ENCODE results near the gene COL15A1. TPM values are rescaled to one million over a fixed set of nuclear protein-coding genes. Genes with fewer than 3 reads are reported as not detected.
"Not testable (repeated sequence)": the region's sequence is repeated elsewhere in the genome, so short reads cannot be mapped to it uniquely, and the experiment has no call there.

The COL15A1 gene
- polyA plus RNA-seq, 1 donor = 19.7 TPM

DNA sequence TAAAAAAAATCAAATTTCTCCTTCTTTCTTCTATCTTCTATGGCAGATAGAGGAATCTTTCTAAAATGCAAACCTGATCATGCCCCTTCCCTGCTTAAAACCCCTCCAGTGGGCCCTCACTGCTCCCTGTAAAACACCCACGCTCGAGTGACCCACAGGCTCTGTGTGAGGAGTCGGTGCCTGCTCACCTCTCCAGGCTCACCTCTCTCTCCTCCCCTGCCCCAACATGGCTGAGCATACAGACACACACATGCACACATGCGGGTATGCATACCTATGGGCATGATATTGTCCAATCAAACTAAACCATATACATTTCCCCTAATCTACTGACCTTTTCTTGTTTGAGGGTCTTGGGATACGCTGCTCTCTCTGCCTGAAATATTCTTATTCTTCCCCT is 40.8 kb upstream of the COL15A1 start:
- Histone ChIP-seq H3K27ac (ENCODE audit: low read length) (no peak overlapping the region), H3K27me3 (ENCODE audit: control insufficient read depth, insufficient read depth, low read length) (no peaks in the 10 kb centered on the region), H3K4me3 (ENCODE audit: low read length) (no peak overlapping the region), H3K4me1 (ENCODE audit: control insufficient read depth, insufficient read depth, low read length) (peaks cover 22% of the 10 kb centered on the region), H3K36me3 (ENCODE audit: control insufficient read depth, insufficient read depth, low read length) (no peaks in the 10 kb centered on the region), H3K9me3 (ENCODE audit: control insufficient read depth, low read depth, low read length) (no peaks in the 10 kb centered on the region)
- DNase-seq = no peak
- 100% methylated on average over 1 of the region's 5 CpGs for WGBS (ENCODE audit: insufficient coverage, low lambda C conversion rate)

DNA sequence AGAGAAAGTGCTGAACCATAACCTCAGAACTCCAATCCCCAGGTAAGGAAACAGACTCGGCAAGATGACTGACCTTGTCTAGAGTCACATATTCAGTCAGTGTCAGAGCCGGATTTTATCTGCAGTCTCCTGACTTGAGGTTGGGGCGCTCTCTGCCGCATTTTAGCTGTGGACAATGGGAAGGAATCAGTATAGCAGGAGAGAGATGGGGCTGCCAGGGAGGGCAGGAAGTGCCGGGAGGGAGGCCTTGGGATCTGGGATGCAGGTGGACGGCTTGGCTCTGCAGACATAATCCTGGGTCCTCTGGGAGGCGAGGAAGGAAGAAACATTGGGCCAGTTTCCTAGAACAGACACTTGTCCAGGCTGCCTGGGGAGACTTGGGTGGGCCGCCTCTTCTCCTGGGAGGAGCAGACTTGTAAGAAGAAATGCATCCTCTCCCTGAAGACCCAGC is 39.7 kb upstream of the COL15A1 start:
- DNase-seq = no peak
- no CpG with 5 or more reads among the region's 8 CpGs for WGBS (ENCODE audit: insufficient coverage, low lambda C conversion rate)
- no peaks in the 10 kb centered on the region for H3K27me3 ChIP-seq (ENCODE audit: control insufficient read depth, insufficient read depth, low read length)
- H3K27ac ChIP-seq (ENCODE audit: low read length) = no peak overlapping the region
- peaks cover 2% of the 10 kb centered on the region for H3K9me3 ChIP-seq (ENCODE audit: control insufficient read depth, low read depth, low read length)
- H3K4me1 ChIP-seq (ENCODE audit: control insufficient read depth, insufficient read depth, low read length) = peaks cover 27% of the 10 kb centered on the region
- no peak overlapping the region for H3K4me3 ChIP-seq (ENCODE audit: low read length)
- H3K36me3 ChIP-seq (ENCODE audit: control insufficient read depth, insufficient read depth, low read length) = no peaks in the 10 kb centered on the region

DNA sequence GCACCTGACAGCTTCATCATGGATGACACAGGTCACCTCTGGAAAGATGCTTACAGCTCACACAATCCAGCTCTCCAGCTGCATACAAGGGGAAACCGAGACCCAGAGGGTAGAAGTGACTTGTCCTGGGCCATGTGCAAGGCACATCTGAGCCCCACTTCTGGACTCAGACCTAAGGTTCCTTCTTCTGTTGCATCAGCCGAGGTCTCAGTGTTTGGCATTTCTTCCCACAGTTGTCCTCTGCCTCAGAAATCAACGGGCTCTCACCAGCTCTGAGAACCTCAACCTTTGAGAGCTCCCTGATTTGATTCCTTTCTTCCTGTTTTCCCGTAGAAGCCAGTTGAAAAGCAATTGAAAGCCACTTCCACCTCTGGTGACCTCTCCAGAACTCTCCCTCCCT is 38.7 kb upstream of the COL15A1 start:
- no peak overlapping the region for H3K4me3 ChIP-seq (ENCODE audit: low read length)
- H3K36me3 ChIP-seq (ENCODE audit: control insufficient read depth, insufficient read depth, low read length) = no peaks in the 10 kb centered on the region
- H3K27me3 ChIP-seq (ENCODE audit: control insufficient read depth, insufficient read depth, low read length) = no peaks in the 10 kb centered on the region
- DNase-seq = no peak
- peaks cover 2% of the 10 kb centered on the region for H3K9me3 ChIP-seq (ENCODE audit: control insufficient read depth, low read depth, low read length)
- no CpG with 5 or more reads among the region's 4 CpGs for WGBS (ENCODE audit: insufficient coverage, low lambda C conversion rate)
- H3K27ac ChIP-seq (ENCODE audit: low read length) = no peak overlapping the region
- peaks cover 27% of the 10 kb centered on the region for H3K4me1 ChIP-seq (ENCODE audit: control insufficient read depth, insufficient read depth, low read length)

DNA sequence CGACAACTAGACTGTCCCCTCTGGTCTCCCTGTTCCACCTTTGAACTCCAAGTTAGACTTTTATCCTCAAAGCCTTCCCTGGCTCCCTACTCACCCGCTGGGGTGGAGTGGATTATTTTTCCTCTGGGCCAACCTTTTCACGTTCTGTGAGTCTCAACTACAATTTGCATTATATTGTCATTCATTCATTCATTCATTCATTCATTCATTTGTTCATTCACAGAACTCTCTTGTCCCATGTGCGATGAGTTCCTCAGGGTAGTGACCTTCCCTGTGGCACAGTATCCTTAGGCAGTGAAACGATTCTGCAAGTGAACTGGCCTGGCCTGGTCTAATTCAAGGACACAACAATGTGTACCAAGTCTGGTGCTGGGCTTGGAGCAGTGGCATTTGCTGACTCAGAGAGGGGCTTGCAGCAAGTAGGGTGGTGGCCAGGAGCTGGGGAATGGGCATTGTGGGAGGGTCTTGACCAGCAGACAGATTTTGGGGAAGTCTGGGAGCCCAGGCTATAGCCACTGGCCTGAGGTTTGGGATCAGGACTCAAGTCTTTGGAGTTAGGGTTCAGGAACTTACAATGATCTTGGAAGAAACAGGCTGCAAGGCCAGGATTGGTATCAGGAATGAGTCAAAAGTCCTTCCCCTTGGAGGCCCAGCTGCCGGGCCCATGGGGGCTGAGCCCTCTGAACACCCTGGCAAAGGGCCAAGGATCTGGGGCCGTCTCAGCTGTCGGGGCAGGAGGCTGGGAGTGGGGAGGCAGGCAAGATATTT is 37.2 kb upstream of the COL15A1 start:
- WGBS (ENCODE audit: insufficient coverage, low lambda C conversion rate) = 37% methylated on average over 3 of the region's 8 CpGs
- Histone ChIP-seq H3K27me3 (ENCODE audit: control insufficient read depth, insufficient read depth, low read length) (no peaks in the 10 kb centered on the region), H3K27ac (ENCODE audit: low read length) (peak overlapping the region; percentile 65), H3K4me1 (ENCODE audit: control insufficient read depth, insufficient read depth, low read length) (peaks cover 27% of the 10 kb centered on the region), H3K36me3 (ENCODE audit: control insufficient read depth, insufficient read depth, low read length) (no peaks in the 10 kb centered on the region), H3K4me3 (ENCODE audit: low read length) (no peak overlapping the region), H3K9me3 (ENCODE audit: control insufficient read depth, low read depth, low read length) (peaks cover 2% of the 10 kb centered on the region)
- peak; percentile 59 to 82 for DNase-seq

DNA sequence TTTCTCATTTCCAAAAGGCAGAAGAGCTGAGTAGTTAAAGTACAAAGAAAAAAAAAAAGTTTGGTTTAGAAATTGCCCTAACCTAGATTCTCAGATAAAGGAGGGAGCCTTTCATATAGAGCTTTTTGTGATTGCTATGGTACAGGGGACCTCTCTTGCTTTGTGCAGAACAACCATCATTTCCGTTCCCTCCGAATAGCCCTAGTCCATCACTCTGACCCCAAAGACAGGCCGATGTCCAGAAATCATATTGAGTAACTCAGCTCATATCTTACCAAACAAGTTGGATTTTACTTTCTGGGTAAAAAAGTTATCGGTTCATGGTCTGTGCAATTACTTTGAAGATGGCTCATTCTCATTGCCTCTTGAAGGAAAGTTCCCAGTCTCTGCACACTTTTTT is 36.7 kb upstream of the COL15A1 start:
- no peaks in the 10 kb centered on the region for H3K27me3 ChIP-seq (ENCODE audit: control insufficient read depth, insufficient read depth, low read length)
- peak overlapping the region; percentile 65 for H3K27ac ChIP-seq (ENCODE audit: low read length)
- no peaks in the 10 kb centered on the region for H3K36me3 ChIP-seq (ENCODE audit: control insufficient read depth, insufficient read depth, low read length)
- no peak overlapping the region for H3K4me3 ChIP-seq (ENCODE audit: low read length)
- no peak for DNase-seq
- peaks cover 27% of the 10 kb centered on the region for H3K4me1 ChIP-seq (ENCODE audit: control insufficient read depth, insufficient read depth, low read length)
- peaks cover 2% of the 10 kb centered on the region for H3K9me3 ChIP-seq (ENCODE audit: control insufficient read depth, low read depth, low read length)
- WGBS (ENCODE audit: insufficient coverage, low lambda C conversion rate) = no CpG with 5 or more reads among the region's 4 CpGs

GRCh38 chr9:98908897-98909634 is 34.6 kb upstream of the COL15A1 start:
- Histone ChIP-seq H3K36me3 (ENCODE audit: control insufficient read depth, insufficient read depth, low read length) (no peaks in the 10 kb centered on the region), H3K9me3 (ENCODE audit: control insufficient read depth, low read depth, low read length) (peaks cover 2% of the 10 kb centered on the region), H3K4me1 (ENCODE audit: control insufficient read depth, insufficient read depth, low read length) (peaks cover 21% of the 10 kb centered on the region), H3K27me3 (ENCODE audit: control insufficient read depth, insufficient read depth, low read length) (no peaks in the 10 kb centered on the region), H3K4me3 (ENCODE audit: low read length) (no peak overlapping the region), H3K27ac (ENCODE audit: low read length) (no peak overlapping the region)
- WGBS (ENCODE audit: insufficient coverage, low lambda C conversion rate) = 83% methylated on average over 1 of the region's 5 CpGs
- no peak for DNase-seq

- no peaks in the 10 kb centered on the region for H3K27me3 ChIP-seq (ENCODE audit: control insufficient read depth, insufficient read depth, low read length)
- WGBS (ENCODE audit: insufficient coverage, low lambda C conversion rate) = no CpG with 5 or more reads among the region's 1 CpG
Measured at GRCh38 chr9:98909935-98910334, 33.8 kb upstream of the COL15A1 start.

GRCh38 chr9:98911042-98911441 is 32.7 kb upstream of the COL15A1 start:
- WGBS (ENCODE audit: insufficient coverage, low lambda C conversion rate) = no CpG with 5 or more reads among the region's 5 CpGs
- Histone ChIP-seq H3K27ac (ENCODE audit: low read length) (no peak overlapping the region), H3K4me1 (ENCODE audit: control insufficient read depth, insufficient read depth, low read length) (peaks cover 18% of the 10 kb centered on the region), H3K36me3 (ENCODE audit: control insufficient read depth, insufficient read depth, low read length) (no peaks in the 10 kb centered on the region), H3K9me3 (ENCODE audit: control insufficient read depth, low read depth, low read length) (peaks cover 2% of the 10 kb centered on the region), H3K27me3 (ENCODE audit: control insufficient read depth, insufficient read depth, low read length) (no peaks in the 10 kb centered on the region), H3K4me3 (ENCODE audit: low read length) (no peak overlapping the region)
- DNase-seq = no peak

More at GRCh38 chr9:98909935-98910334, 33.8 kb upstream of the COL15A1 start:
- DNase-seq = no peak
- Histone ChIP-seq H3K4me1 (ENCODE audit: control insufficient read depth, insufficient read depth, low read length) (peaks cover 21% of the 10 kb centered on the region), H3K4me3 (ENCODE audit: low read length) (no peak overlapping the region), H3K36me3 (ENCODE audit: control insufficient read depth, insufficient read depth, low read length) (no peaks in the 10 kb centered on the region), H3K9me3 (ENCODE audit: control insufficient read depth, low read depth, low read length) (peaks cover 2% of the 10 kb centered on the region), H3K27ac (ENCODE audit: low read length) (no peak overlapping the region)

DNA sequence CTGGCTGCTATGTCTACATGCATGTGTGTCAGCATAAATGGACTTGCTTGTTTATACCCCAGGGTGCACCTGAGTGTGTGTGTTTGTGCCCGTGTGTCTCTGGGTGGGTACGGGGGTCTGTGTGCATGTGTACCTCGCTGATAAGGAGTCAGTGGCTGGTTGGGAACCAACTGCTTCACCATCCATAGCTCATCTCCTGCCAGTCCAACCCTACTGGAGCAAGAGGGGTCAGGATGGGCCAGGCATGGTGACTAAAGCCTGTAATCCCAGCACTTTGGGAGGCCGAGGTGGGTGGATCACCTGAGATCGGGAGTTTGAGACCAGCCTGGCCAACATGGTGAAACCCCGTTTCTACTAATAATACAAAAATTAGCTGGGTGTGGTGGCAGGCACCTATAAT is 32.0 kb upstream of the COL15A1 start:
- not testable (repeated sequence) for H3K4me3 ChIP-seq (ENCODE audit: low read length); H3K27ac ChIP-seq (ENCODE audit: low read length); DNase-seq; H3K9me3 ChIP-seq (ENCODE audit: control insufficient read depth, low read depth, low read length); H3K36me3 ChIP-seq (ENCODE audit: control insufficient read depth, insufficient read depth, low read length); H3K27me3 ChIP-seq (ENCODE audit: control insufficient read depth, insufficient read depth, low read length)
- H3K4me1 ChIP-seq (ENCODE audit: control insufficient read depth, insufficient read depth, low read length) = peaks cover 16% of the 10 kb centered on the region
- WGBS (ENCODE audit: insufficient coverage, low lambda C conversion rate) = no CpG with 5 or more reads among the region's 6 CpGs

DNA sequence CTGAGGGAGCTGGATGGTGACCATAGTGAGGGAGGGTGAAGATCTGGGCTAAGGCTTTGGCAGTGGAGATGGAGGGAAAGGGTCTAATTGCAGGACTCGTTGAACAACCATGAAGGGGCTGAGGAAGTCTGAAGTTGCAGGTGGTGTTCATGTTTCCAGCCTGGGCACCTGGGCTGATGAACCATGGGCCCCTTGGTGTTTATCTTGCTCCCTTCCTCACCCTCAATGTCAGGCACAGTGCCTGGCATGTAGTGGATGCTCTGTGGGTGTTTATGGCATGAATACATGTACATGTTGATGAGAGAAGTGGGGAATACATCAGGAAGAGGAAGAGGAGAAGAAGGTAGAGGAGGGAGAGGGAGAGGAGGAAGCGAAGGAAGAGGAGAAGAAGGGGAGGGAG is 31.3 kb upstream of the COL15A1 start:
- peaks cover 12% of the 10 kb centered on the region for H3K4me1 ChIP-seq (ENCODE audit: control insufficient read depth, insufficient read depth, low read length)
- H3K4me3 ChIP-seq (ENCODE audit: low read length) = no peak overlapping the region
- no peak overlapping the region for H3K27ac ChIP-seq (ENCODE audit: low read length)
- WGBS (ENCODE audit: insufficient coverage, low lambda C conversion rate) = 86% methylated on average over 1 of the region's 2 CpGs
- no peaks in the 10 kb centered on the region for H3K27me3 ChIP-seq (ENCODE audit: control insufficient read depth, insufficient read depth, low read length)
- no peaks in the 10 kb centered on the region for H3K36me3 ChIP-seq (ENCODE audit: control insufficient read depth, insufficient read depth, low read length)
- peaks cover 2% of the 10 kb centered on the region for H3K9me3 ChIP-seq (ENCODE audit: control insufficient read depth, low read depth, low read length)
- DNase-seq = no peak

Data from large intestine (tissue), 3 donors.